Measurements from ENCODE around the gene SPACA6.

SPACA6 gene

DNA sequence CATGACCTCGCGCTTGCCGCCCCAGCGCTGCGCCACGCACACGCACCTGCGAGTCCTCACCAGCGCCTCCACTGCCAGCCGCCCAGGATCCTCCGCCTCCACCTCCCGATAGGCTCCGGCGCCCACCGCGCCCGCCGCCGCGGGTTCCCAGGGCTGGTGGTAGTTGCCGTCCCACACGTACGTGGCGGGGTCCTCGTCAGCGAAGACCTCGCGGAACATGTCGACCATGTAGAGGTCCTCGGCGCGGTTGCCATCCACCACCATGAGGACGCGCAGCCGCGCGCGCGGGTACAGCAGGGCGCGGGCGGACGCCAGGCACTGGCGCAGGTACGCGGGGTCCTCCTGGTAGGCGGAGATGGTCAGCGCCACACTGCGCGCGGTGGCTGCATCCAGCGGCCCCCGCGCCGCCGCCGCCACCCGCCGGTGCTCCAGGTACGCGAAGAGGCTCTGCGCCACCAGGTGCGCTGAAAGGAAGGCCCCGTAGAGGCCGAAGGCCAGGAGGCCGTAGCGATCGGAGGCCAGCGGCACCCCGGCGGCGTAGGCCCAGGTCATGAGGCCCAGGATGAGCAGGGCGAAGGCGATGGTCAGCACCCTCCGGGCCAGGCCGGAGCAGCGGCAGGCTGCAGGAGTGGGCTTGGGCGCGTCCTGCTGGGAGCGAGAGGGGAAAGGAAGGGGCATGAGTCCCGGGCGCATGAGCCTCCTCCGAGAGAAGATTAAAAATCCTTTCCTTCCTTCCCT is 26.3 kb downstream of the SPACA6 start:
- H3K9ac ChIP-seq (ENCODE audit: low read depth, low read length, poor library complexity, severe bottlenecking): no peak overlapping the region
- no peaks in the 10 kb centered on the region for H3K9me2 ChIP-seq (replicated peaks; ENCODE audit: low read depth, low read length)
- H3K4me2 ChIP-seq (ENCODE audit: low read depth, low read length, poor library complexity, severe bottlenecking): no peak overlapping the region
- no peak overlapping the region for H2AFZ ChIP-seq (ENCODE audit: low read length)
- H3K79me2 ChIP-seq (ENCODE audit: insufficient read depth, low read length): no peaks in the 10 kb centered on the region
- no peaks in the 10 kb centered on the region for H3F3A ChIP-seq (ENCODE audit: low read depth)
- H3K9me3 ChIP-seq (ENCODE audit: insufficient read depth, low read depth, low read length): no peaks in the 10 kb centered on the region
- no peaks in the 10 kb centered on the region for H3K4me1 ChIP-seq (ENCODE audit: insufficient read depth, low read length, poor library complexity, severe bottlenecking)
- H4K20me1 ChIP-seq (ENCODE audit: insufficient read depth, low read length, poor library complexity, severe bottlenecking): no peaks in the 10 kb centered on the region
- H3K4me3 ChIP-seq (ENCODE audit: low read length, poor library complexity, severe bottlenecking): no peak overlapping the region
- H3K36me3 ChIP-seq (ENCODE audit: insufficient read depth, low read length): no peaks in the 10 kb centered on the region
- TF ChIP-seq, protein P1, sequence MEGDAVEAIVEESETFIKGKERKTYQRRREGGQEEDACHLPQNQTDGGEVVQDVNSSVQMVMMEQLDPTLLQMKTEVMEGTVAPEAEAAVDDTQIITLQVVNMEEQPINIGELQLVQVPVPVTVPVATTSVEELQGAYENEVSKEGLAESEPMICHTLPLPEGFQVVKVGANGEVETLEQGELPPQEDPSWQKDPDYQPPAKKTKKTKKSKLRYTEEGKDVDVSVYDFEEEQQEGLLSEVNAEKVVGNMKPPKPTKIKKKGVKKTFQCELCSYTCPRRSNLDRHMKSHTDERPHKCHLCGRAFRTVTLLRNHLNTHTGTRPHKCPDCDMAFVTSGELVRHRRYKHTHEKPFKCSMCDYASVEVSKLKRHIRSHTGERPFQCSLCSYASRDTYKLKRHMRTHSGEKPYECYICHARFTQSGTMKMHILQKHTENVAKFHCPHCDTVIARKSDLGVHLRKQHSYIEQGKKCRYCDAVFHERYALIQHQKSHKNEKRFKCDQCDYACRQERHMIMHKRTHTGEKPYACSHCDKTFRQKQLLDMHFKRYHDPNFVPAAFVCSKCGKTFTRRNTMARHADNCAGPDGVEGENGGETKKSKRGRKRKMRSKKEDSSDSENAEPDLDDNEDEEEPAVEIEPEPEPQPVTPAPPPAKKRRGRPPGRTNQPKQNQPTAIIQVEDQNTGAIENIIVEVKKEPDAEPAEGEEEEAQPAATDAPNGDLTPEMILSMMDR (conservative IDR thresholded peaks at IDR 0.05; ENCODE audit: low read length): no peak
- H3K27me3 ChIP-seq (ENCODE audit: insufficient read depth, low read length, poor library complexity, severe bottlenecking): no peaks in the 10 kb centered on the region

DNA sequence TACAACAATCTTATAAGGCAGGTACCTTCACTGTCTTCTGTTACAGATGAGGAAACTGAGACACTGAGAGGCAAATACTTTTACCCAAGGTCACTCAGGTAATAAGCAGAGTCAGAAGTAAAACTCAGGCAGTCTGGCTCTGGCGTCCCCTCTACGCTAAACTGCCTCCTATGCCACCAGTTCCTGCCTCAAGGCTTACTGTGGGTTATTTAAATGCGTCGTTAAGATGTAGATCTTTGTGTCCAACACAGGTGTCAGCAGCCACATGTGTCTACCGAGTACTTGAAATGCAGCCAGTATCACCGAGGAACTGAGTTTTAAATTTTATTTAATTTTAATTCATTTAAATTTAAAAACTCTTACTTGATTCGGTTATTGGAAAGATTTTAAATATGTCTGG is 28.8 kb downstream of the SPACA6 start:
- no peaks in the 10 kb centered on the region for H3K36me3 ChIP-seq (ENCODE audit: insufficient read depth, low read length)
- H2AFZ ChIP-seq (ENCODE audit: low read length): no peak overlapping the region
- no peak overlapping the region for H3K4me3 ChIP-seq (ENCODE audit: low read length, poor library complexity, severe bottlenecking)
- no peaks in the 10 kb centered on the region for H3K79me2 ChIP-seq (ENCODE audit: insufficient read depth, low read length)
- no peaks in the 10 kb centered on the region for H3K4me1 ChIP-seq (ENCODE audit: insufficient read depth, low read length, poor library complexity, severe bottlenecking)
- no peak overlapping the region for H3K9ac ChIP-seq (ENCODE audit: low read depth, low read length, poor library complexity, severe bottlenecking)
- H3K4me2 ChIP-seq (ENCODE audit: low read depth, low read length, poor library complexity, severe bottlenecking): no peak overlapping the region
- no peaks in the 10 kb centered on the region for H3K27me3 ChIP-seq (ENCODE audit: insufficient read depth, low read length, poor library complexity, severe bottlenecking)
- H3F3A ChIP-seq (ENCODE audit: low read depth): no peaks in the 10 kb centered on the region
- no peaks in the 10 kb centered on the region for H4K20me1 ChIP-seq (ENCODE audit: insufficient read depth, low read length, poor library complexity, severe bottlenecking)
- no peaks in the 10 kb centered on the region for H3K9me3 ChIP-seq (ENCODE audit: insufficient read depth, low read depth, low read length)
- no peak for TF ChIP-seq EZH2phosphoT487 (IDR thresholded peaks at IDR 0.05; ENCODE audit: borderline replicate concordance)
- TF ChIP-seq, protein P1 (conservative IDR thresholded peaks at IDR 0.05; ENCODE audit: low read length): no peak
- no peaks in the 10 kb centered on the region for H3K9me2 ChIP-seq (replicated peaks; ENCODE audit: low read depth, low read length)

DNA sequence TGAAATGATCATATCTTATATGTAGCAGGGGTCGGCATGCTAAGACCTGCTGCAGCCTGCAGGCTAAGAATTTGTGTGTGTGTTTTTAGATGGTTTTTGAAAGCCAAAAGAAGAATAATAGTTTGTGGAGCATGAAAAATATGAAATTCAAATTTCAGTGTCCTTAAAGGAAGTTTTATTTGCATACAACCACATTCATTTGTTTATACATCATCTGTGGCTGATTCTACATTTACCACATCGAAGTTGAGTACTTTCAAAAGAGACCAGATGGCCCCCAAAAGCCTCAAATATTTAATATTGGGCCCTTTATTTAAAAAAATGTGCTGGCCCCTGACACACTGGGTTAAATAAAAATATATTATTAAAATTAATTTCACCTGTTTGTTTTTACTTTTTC is 29.4 kb downstream of the SPACA6 start:
- H3F3A ChIP-seq (ENCODE audit: low read depth): no peaks in the 10 kb centered on the region
- no peaks in the 10 kb centered on the region for H4K20me1 ChIP-seq (ENCODE audit: insufficient read depth, low read length, poor library complexity, severe bottlenecking)
- TF ChIP-seq, protein P1 (conservative IDR thresholded peaks at IDR 0.05; ENCODE audit: low read length): no peak
- no peak for TF ChIP-seq EZH2phosphoT487 (IDR thresholded peaks at IDR 0.05; ENCODE audit: borderline replicate concordance)
- no peaks in the 10 kb centered on the region for H3K79me2 ChIP-seq (ENCODE audit: insufficient read depth, low read length)
- no peak overlapping the region for H3K4me2 ChIP-seq (ENCODE audit: low read depth, low read length, poor library complexity, severe bottlenecking)
- H3K4me3 ChIP-seq (ENCODE audit: low read length, poor library complexity, severe bottlenecking): no peak overlapping the region
- H3K27me3 ChIP-seq (ENCODE audit: insufficient read depth, low read length, poor library complexity, severe bottlenecking): no peaks in the 10 kb centered on the region
- H3K9ac ChIP-seq (ENCODE audit: low read depth, low read length, poor library complexity, severe bottlenecking): no peak overlapping the region
- no peaks in the 10 kb centered on the region for H3K4me1 ChIP-seq (ENCODE audit: insufficient read depth, low read length, poor library complexity, severe bottlenecking)
- no peaks in the 10 kb centered on the region for H3K9me2 ChIP-seq (replicated peaks; ENCODE audit: low read depth, low read length)
- no peaks in the 10 kb centered on the region; the same call in 1 of the 2 replicates for H3K9me3 ChIP-seq (ENCODE audit: insufficient read depth, low read depth, low read length)
- no peak overlapping the region for H2AFZ ChIP-seq (ENCODE audit: low read length)
- no peaks in the 10 kb centered on the region for H3K36me3 ChIP-seq (ENCODE audit: insufficient read depth, low read length)
